Stimulated activated memory B cell treated with anti-CD40 and anti-IgM and Interleukin-4, amounts not matched to agents 10 μg/mL and 1 μg/mL and 100 μg/mL, for 72 hours (primary cell): Measurements from ENCODE around the gene KRTAP10-7.
"Not testable (repeated sequence)": the region's sequence is repeated elsewhere in the genome, so short reads cannot be mapped to it uniquely, and the experiment has no call there.

Source experiments
- ATAC-seq: fragments of 150-1000 bp; cut with Tn5 transposase; 2 replicates; pipeline ENCODE4 v1.10.0; 2021
- H3K27ac Mint-ChIP-seq: one replicate; pipeline ENCODE4 v1.8.0; 2022; ENCODE audit warnings: mild to moderate bottlenecking, mixed read lengths
- H3K27me3 Mint-ChIP-seq: one replicate; pipeline ENCODE4 v1.8.0; 2022; ENCODE audit warnings: mixed read lengths
- H3K36me3 Mint-ChIP-seq: one replicate; pipeline ENCODE4 v1.8.0; 2022; ENCODE audit warnings: mixed read lengths
- H3K4me1 Mint-ChIP-seq: one replicate; pipeline ENCODE4 v1.8.0; 2022; ENCODE audit warnings: mixed read lengths
- H3K4me3 Mint-ChIP-seq: one replicate; pipeline ENCODE4 v1.8.0; 2022; ENCODE audit warnings: mild to moderate bottlenecking, moderate library complexity, mixed read lengths
- H3K9me3 Mint-ChIP-seq: one replicate; pipeline ENCODE4 v1.8.0; 2022; ENCODE audit warnings: mixed read lengths

The KRTAP10-7 gene

DNA sequence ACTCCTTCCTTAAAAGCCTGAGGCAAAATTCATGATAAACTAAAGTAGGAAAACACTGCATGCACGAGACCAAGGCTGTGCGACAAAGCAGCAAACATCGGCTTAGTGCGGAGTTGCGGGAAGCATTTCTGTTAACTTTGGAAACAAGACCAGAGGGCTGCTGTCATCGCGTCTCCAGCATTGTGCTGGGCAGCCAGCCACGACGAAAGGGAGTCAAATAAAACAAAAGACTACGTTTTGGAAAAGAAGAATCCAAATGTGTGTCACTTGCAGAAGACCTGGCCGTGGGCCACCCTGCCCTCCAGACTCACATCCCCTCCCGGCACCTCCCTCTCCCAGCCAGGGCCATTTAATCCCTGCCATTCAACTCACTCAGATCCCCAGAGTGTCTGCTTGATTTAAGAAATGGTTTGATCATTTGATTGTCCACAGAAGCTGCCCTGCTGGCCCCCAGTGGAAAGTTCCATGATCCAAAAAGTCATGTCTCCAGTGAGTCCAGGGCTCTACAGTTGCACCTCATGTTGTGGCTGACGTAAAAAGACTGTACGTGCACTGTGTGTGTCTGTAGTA lies 43.4 kb downstream of the KRTAP10-7 start:
- H3K27ac Mint-ChIP-seq: no peak overlapping the region
- no peak for ATAC-seq
- H3K4me3 Mint-ChIP-seq: no peak overlapping the region
- H3K27me3 Mint-ChIP-seq: peaks cover 71% of the 10 kb centered on the region
- peaks cover 23% of the 10 kb centered on the region for H3K9me3 Mint-ChIP-seq
- no peaks in the 10 kb centered on the region for H3K4me1 Mint-ChIP-seq
- H3K36me3 Mint-ChIP-seq: no peaks in the 10 kb centered on the region

DNA sequence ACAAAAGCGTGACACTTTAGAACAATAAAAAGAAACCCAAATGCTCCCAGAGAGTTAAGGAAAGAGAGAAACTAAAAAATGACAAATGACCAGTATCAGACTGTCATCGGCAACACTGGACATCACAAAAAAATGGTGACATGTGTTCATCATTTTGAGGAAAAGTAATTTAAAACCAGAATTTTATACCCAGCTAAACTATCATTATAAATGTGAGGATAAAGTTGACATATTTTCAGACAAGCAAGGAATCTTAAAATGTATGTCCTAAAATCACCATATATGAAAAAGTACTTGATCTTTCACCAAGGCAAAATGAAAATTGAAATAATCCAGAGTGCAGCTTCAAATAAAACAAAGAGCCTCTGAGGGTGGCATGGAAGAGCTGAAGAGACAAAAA lies 44.5 kb downstream of the KRTAP10-7 start:
- no peaks in the 10 kb centered on the region for H3K4me1 Mint-ChIP-seq

DNA sequence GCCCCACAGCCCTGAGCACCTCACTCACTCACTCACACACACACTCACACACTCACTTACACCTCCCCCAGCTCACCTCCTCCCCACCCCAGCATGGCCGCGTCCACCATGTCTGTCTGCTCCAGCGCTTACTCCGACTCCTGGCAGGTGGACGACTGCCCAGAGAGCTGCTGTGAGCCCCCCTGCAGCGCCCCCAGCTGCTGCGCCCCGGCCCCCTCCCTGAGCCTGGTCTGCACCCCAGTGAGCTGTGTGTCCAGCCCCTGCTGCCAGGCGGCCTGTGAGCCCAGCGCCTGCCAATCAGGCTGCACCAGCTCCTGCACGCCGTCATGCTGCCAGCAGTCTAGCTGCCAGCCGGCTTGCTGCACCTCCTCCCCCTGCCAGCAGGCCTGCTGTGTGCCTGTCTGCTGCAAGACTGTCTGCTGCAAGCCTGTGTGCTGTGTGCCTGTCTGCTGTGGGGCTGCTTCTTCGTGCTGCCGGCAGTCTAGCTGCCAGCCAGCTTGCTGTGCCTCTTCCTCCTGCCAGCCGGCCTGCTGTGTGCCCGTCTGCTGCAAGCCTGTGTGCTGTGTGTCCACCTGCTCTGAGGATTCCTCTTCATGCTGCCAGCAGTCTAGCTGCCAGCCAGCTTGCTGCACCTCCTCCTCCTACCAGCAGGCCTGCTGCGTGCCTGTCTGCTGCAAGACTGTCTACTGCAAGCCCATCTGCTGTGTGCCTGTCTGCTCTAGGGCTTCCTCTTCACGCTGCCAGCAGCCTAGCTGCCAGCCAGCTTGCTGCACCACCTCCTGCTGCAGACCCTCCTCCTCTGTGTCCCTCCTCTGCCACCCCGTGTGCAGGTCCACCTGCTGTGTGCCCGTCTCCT lies 46.2 kb downstream of the KRTAP10-7 start, which contains the start of gene KRTAP10-11:
KRTAP10-11 (plus strand) TSS at position 49 of the 856 bp plus-strand sequence; CDS start at position 94, 45 bp downstream.
- Mint-ChIP-seq H3K9me3 (peaks cover 13% of the 10 kb centered on the region), H3K27me3 (peaks cover 52% of the 10 kb centered on the region)
- H3K4me1 Mint-ChIP-seq, ATAC-seq, H3K4me3 Mint-ChIP-seq, H3K27ac Mint-ChIP-seq, H3K36me3 Mint-ChIP-seq: not testable (repeated sequence)

More for the DNA sequence above, 44.5 kb downstream of the KRTAP10-7 start:
- no peaks in the 10 kb centered on the region for H3K36me3 Mint-ChIP-seq
- H3K27ac Mint-ChIP-seq: no peak overlapping the region
- no peak for ATAC-seq
- peaks cover 22% of the 10 kb centered on the region for H3K9me3 Mint-ChIP-seq
- H3K4me3 Mint-ChIP-seq: no peak overlapping the region
- H3K27me3 Mint-ChIP-seq: peaks cover 68% of the 10 kb centered on the region

DNA sequence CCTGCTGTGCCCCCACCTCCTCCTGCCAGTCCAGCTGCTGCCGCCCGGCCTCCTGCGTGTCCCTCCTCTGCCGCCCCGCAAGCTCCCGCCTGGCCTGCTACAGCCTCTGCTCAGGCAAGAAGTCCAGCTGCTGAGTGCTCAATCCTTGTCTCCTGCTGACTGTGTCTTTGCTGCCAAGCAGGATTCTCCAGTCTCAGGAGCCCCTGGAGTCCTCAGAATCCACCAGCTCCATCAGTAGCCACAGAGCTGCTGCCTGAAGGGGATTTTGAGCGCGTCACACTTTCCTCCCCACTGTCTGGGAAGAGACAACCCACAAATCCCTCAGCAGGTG lies 46.8 kb downstream of the KRTAP10-7 start:
- no peaks in the 10 kb centered on the region for H3K36me3 Mint-ChIP-seq
- no peak overlapping the region for H3K4me3 Mint-ChIP-seq
- H3K9me3 Mint-ChIP-seq: peaks cover 13% of the 10 kb centered on the region
- H3K27ac Mint-ChIP-seq: no peak overlapping the region
- no peaks in the 10 kb centered on the region for H3K4me1 Mint-ChIP-seq
- peaks cover 52% of the 10 kb centered on the region for H3K27me3 Mint-ChIP-seq
- no peak for ATAC-seq

DNA sequence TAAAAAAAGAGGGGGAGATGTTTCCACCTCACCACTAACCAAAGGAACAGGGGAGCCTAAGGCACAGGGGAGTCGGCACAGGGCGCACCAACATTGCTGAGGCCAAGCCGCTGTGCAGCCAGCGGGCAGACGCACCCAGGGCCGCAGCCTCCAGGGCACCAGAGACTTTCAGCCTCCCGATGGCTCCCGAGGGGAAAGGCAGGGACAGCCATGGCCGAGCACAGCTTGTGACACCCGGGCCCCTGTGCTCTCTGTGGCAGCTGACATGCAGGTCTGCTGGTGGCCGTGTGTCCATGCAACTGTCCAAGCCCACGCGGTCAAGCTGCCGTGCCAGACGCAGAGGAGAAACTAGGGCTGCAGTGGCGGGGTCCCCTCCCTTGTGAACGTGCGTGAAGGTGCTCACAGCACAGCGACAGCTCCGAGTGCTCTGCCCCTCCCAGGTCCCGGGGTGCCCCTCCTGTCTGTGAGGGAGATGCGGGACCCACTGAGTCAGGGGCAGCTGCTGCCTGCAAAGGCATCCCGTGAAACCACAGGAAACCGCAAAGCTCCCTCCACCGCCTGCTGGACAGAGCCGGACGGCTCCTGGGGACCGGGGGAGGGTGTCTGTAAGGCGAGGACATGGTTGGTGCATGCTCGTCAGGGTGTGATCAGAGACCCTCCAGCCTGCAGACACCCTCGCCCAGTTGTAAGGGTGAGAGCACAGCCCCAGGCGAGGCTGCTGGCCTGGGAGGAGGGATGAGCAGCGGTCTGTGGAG lies 48.3 kb downstream of the KRTAP10-7 start:
- Mint-ChIP-seq H3K27ac (no peak overlapping the region), H3K9me3 (peaks cover 10% of the 10 kb centered on the region), H3K4me1 (no peaks in the 10 kb centered on the region), H3K27me3 (peaks cover 66% of the 10 kb centered on the region), H3K4me3 (no peak overlapping the region), H3K36me3 (no peaks in the 10 kb centered on the region)
- ATAC-seq: peak; percentile 14

DNA sequence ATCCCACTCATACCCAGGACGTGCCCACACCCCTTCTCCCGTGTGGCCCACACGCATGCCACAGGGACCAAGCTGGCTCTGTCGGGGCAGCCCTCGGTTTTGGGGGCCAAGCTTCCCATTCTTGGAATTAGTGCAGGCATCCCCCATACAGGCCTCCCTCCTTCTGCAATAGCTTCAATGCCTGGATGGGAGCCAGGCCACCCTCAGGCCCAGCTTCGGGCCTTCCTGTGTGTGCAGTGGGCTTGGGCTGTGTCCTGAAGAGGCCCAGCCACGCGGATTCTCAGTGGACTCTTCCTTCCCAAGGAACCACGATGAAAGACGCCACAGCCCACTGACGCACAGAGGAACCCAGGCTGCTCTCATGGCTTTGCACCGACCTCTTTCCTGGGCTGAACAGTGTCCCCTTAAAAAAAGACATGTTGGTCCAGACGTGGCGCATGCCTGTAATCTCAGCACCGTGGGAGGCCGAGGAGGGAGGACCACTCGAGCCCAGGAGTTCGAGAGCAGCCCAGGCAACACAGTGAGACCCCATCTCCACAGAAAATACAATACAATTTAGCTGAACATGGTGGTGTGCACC lies 49.2 kb downstream of the KRTAP10-7 start:
- H3K4me3 Mint-ChIP-seq: no peak overlapping the region
- peaks cover 66% of the 10 kb centered on the region for H3K27me3 Mint-ChIP-seq
- H3K36me3 Mint-ChIP-seq: no peaks in the 10 kb centered on the region
- H3K4me1 Mint-ChIP-seq: no peaks in the 10 kb centered on the region
- H3K9me3 Mint-ChIP-seq: peaks cover 3% of the 10 kb centered on the region
- no peak overlapping the region for H3K27ac Mint-ChIP-seq
- ATAC-seq: no peak

DNA sequence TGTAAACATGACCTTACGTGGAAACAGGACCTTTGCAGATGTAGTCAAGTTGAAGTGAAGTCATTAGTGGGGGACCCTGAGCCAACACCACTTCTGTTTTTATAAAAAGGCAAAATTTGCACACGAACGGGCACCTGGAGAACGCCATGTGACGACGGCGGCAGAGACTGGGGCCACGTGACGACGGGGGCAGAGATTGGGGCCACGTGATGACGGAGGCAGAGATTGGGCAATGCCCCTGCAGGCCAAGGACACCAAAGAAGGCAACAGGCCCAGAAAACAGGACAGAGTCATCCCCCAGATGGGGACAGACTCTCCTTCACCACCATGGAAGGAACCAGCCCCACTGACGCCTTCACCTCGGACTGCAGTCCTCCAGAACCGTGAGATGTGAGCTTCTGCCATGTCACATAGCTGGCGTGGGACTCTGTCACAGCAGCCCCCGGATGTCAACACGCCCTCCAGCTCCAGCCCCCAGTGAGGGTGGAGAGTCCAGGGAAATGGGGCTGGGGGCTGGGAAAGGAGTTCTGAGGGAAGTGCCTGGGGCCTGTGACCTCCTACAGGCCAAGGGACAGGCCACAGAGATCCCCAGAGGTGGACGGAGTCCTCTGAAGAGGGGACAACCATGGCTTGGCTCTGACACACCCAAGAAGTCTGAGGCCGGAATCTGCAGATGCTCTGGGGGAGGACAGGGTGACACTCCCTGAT lies 50.0 kb downstream of the KRTAP10-7 start:
- H3K27me3 Mint-ChIP-seq: peaks cover 63% of the 10 kb centered on the region
- H3K36me3 Mint-ChIP-seq: no peaks in the 10 kb centered on the region
- no peak overlapping the region for H3K27ac Mint-ChIP-seq
- H3K4me3 Mint-ChIP-seq: no peak overlapping the region
- H3K4me1 Mint-ChIP-seq: no peaks in the 10 kb centered on the region
- no peak for ATAC-seq
- no peaks in the 10 kb centered on the region for H3K9me3 Mint-ChIP-seq

DNA sequence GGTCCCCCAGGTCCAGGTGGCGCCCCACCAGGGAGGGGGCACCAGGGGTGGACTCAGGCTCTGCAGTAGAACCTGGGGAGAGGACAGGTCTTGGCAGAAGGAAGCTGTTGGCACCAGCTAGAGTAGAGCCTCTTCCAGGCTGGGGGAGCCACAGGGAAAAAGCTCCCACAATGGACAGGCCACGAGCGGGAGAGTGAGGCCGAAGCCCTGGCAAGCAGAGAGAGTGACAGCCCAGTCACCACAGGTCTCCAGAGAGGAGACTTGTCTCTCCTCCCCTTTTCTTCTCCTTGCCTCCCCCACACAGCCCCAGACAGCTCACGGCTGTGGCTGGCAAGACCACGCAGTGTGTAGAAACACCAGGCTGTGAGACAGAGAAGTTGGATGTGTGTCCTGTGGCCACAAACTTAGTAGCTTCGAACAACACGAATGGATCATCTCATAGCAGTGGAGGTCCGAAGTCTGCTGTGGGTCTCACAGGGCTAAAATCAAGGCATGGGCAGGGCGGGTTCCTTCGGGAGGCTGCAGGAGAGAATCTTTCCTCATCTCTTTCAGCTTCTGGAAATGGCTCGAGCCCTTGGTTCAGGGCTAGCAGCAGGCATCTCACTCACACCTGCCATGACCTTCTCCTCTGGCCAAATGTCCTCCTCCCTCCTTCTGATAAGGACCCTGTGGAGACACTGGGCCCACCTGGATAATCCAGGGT lies 50.7 kb downstream of the KRTAP10-7 start:
- H3K36me3 Mint-ChIP-seq: no peaks in the 10 kb centered on the region
- no peaks in the 10 kb centered on the region for H3K4me1 Mint-ChIP-seq
- no peak for ATAC-seq
- no peaks in the 10 kb centered on the region for H3K9me3 Mint-ChIP-seq
- no peak overlapping the region for H3K27ac Mint-ChIP-seq
- H3K4me3 Mint-ChIP-seq: no peak overlapping the region
- H3K27me3 Mint-ChIP-seq: peaks cover 67% of the 10 kb centered on the region
